ENCODE results near the gene ZBTB7C. TPM values are rescaled to one million over a fixed set of nuclear protein-coding genes. Genes with fewer than 3 reads are reported as not detected.

Gene ZBTB7C
- total and polyA plus RNA-seq, 9 of the 15 experiments (the other 6 are each of a cell fraction or from before 2014, with no cell fraction given), result not detected

DNA sequence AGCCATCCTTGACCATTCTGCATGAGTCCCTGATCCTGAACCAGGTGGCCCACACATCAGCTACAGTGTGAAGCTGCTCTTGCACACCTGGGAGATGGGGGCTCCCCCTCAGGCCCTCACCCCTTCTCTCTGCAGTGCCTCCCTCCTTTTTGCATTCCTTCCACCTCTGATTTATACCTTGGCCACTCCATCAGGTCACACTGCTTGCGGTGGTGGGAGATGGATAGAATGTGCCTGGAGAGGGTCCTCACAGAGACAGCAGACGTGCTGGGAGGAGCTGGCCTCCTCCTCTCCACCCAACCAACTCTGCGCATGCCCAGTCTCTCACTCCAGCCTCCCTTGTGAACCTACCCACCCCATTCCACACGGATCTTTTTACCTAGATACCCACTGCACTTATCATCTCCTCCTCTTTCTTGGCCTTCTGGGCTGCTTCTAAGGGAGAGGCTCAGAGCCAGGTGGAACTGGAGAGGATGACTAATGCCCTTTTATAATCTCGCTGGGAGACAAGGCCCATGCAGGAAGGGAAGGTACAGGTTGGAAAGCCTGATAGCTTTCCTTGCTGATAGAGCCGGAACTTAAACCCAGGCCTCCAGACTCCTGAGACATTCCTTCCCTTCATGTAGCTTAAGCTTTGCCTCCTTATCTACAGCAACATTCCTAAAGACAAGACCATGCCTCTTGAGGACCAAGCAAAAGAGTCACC is 205.1 kb downstream of the ZBTB7C start:
- Histone ChIP-seq H3K4me1 (replicated peaks in 1 of 2; ENCODE audit: control insufficient read depth in 2 of 2, insufficient read depth in 2 of 2, low read length in 2 of 2) (no peaks in the 10 kb centered on the region), H3K4me3 (no peak overlapping the region), H3K36me3 (ENCODE audit: control insufficient read depth, insufficient read depth, low read length) (no peaks in the 10 kb centered on the region), H2AFZ (ENCODE audit: low read depth, low read length) (no peak overlapping the region), H3K4me2 (ENCODE audit: insufficient read depth, low read length) (no peak overlapping the region), H3K9me1 (ENCODE audit: control insufficient read depth, insufficient read depth, low read length) (no peaks in the 10 kb centered on the region), H3K27ac (ENCODE audit: extremely low read depth, low read depth, low read length) (no peak overlapping the region), H3K9ac (ENCODE audit: insufficient read depth in 1 of 2, low read depth in 2 of 2, low read length in 2 of 2) (no peak overlapping the region), H3K27me3 (ENCODE audit: control insufficient read depth in 2 of 2, insufficient read depth in 2 of 2, low read length in 2 of 2) (peaks cover 0 to 14% of the 10 kb centered on the region in 2 experiments; a peak in 2 of 5 replicates), H3K79me2 (ENCODE audit: control insufficient read depth, insufficient read depth, low read length) (no peaks in the 10 kb centered on the region), H3K9me3 (replicated peaks; ENCODE audit: control insufficient read depth, insufficient read depth, low read depth, low read length) (no peaks in the 10 kb centered on the region), H4K20me1 (replicated peaks; ENCODE audit: control insufficient read depth, insufficient read depth, low read length) (no peaks in the 10 kb centered on the region)
- CTCF ChIA-PET (ENCODE audit: low intra/inter-chr PET ratio), result no interaction called here
- POLR2A ChIA-PET, result no interaction called here
- DNase-seq (ENCODE audit: extremely low read depth in 1 of 4, low spot score in 3 of 4), result peak in 1 of 4 experiments; percentile 1
- no TSS peak for BruUV-seq (replicated peaks)
- TF ChIP-seq MAFG (tag; conservative IDR thresholded peaks at IDR 0.05), result no peak
- TF ChIP-seq, protein P1, sequence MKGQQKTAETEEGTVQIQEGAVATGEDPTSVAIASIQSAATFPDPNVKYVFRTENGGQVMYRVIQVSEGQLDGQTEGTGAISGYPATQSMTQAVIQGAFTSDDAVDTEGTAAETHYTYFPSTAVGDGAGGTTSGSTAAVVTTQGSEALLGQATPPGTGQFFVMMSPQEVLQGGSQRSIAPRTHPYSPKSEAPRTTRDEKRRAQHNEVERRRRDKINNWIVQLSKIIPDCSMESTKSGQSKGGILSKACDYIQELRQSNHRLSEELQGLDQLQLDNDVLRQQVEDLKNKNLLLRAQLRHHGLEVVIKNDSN (CRISPR knock-in tag; IDR thresholded peaks at IDR 0.05), result no peak
- no peak for TF ChIP-seq POLR2AphosphoS2 (IDR thresholded peaks at IDR 0.05; ENCODE audit: low read length)
- peak; percentile 30; the same call in 1 of the 2 replicates for TF ChIP-seq TCF3 (CRISPR knock-in tag; IDR thresholded peaks at IDR 0.05)
- TF ChIP-seq ETS2 (tag; IDR thresholded peaks at IDR 0.05; ENCODE audit: borderline replicate concordance, poor library complexity, severe bottlenecking), result no peak
- TF ChIP-seq, protein P2, sequence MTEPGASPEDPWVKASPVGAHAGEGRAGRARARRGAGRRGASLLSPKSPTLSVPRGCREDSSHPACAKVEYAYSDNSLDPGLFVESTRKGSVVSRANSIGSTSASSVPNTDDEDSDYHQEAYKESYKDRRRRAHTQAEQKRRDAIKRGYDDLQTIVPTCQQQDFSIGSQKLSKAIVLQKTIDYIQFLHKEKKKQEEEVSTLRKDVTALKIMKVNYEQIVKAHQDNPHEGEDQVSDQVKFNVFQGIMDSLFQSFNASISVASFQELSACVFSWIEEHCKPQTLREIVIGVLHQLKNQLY (CRISPR knock-in tag; conservative IDR thresholded peaks at IDR 0.05), result no peak
- TF ChIP-seq ZNF253 (CRISPR knock-in tag; conservative IDR thresholded peaks at IDR 0.05), result no peak
- no peak for TF ChIP-seq ATF2 (CRISPR knock-in tag; IDR thresholded peaks at IDR 0.05)
- TF ChIP-seq NRF1 (conservative IDR thresholded peaks at IDR 0.05 in 1 of 2, IDR thresholded peaks at IDR 0.05 in 1 of 2), result peak; percentile 54 to 60
- in situ Hi-C loops (cut with MboI), result no loop called here
- FAIRE-seq, result no peak
- 0% methylated on average over 5 of the region's 6 CpGs for WGBS (ENCODE audit: insufficient coverage, low coverage, missing lambda C conversion rate)
- ATAC-seq, result no peak
- intact Hi-C loops (cut with micrococcal nuclease), result no loop called here

All from K562 (cell line).